ENCODE measurements around the gene SHISA6.
"Not testable (repeated sequence)": the region's sequence is repeated elsewhere in the genome, so short reads cannot be mapped to it uniquely, and the experiment has no call there.

SHISA6 gene

GRCh38 chr17:11303773-11304394 is 62.9 kb downstream of the SHISA6 start:
- no peak for DNase-seq (ENCODE audit: low read depth in 2 of 2)

- no peak for DNase-seq (ENCODE audit: low read depth in 2 of 2)
Measured at GRCh38 chr17:11304568-11304967, 63.6 kb downstream of the SHISA6 start.

- no peak for DNase-seq (ENCODE audit: low read depth in 2 of 2)
Measured at GRCh38 chr17:11305524-11305923, 64.5 kb downstream of the SHISA6 start.

- no peak for DNase-seq (ENCODE audit: low read depth in 2 of 2)
Measured at GRCh38 chr17:11308531-11308930, 67.5 kb downstream of the SHISA6 start.

- DNase-seq (ENCODE audit: low read depth in 2 of 2): no peak
Measured at GRCh38 chr17:11309033-11309432, 68.0 kb downstream of the SHISA6 start.

GRCh38 chr17:11309850-11310249 is 68.8 kb downstream of the SHISA6 start:
- DNase-seq (ENCODE audit: low read depth in 2 of 2): no peak

GRCh38 chr17:11316451-11316850 is 75.4 kb downstream of the SHISA6 start:
- not testable (repeated sequence) for DNase-seq (ENCODE audit: low read depth in 2 of 2)

- no peak for DNase-seq (ENCODE audit: low read depth in 2 of 2)
Measured at GRCh38 chr17:11318207-11318606, 77.2 kb downstream of the SHISA6 start.

GRCh38 chr17:11319894-11320293 is 78.9 kb downstream of the SHISA6 start:
- DNase-seq (ENCODE audit: low read depth in 2 of 2): no peak

- DNase-seq (ENCODE audit: low read depth in 2 of 2): no peak
Measured at GRCh38 chr17:11324021-11324420, 83.0 kb downstream of the SHISA6 start.

GRCh38 chr17:11324846-11325420 is 83.9 kb downstream of the SHISA6 start:
- no peak for DNase-seq (ENCODE audit: low read depth in 2 of 2)

- no peak for DNase-seq (ENCODE audit: low read depth in 2 of 2)
Measured at GRCh38 chr17:11326492-11326891, 85.5 kb downstream of the SHISA6 start.

GRCh38 chr17:11328770-11329169 is 87.8 kb downstream of the SHISA6 start:
- no peak for DNase-seq (ENCODE audit: low read depth in 2 of 2)

GRCh38 chr17:11330006-11330405 is 89.0 kb downstream of the SHISA6 start:
- no peak for DNase-seq (ENCODE audit: low read depth in 2 of 2)

- no peak for DNase-seq (ENCODE audit: low read depth in 2 of 2)
Measured at GRCh38 chr17:11330826-11331225, 89.8 kb downstream of the SHISA6 start.

GRCh38 chr17:11331547-11332513 is 90.8 kb downstream of the SHISA6 start:
- DNase-seq (ENCODE audit: low read depth in 2 of 2): no peak

- no peak for DNase-seq (ENCODE audit: low read depth in 2 of 2)
Measured at GRCh38 chr17:11332706-11333105, 91.7 kb downstream of the SHISA6 start.

GRCh38 chr17:11334493-11334892 is 93.5 kb downstream of the SHISA6 start:
- no peak for DNase-seq (ENCODE audit: low read depth in 2 of 2)

- no peak for DNase-seq (ENCODE audit: low read depth in 2 of 2)
Measured at GRCh38 chr17:11336290-11336689, 95.3 kb downstream of the SHISA6 start.

GRCh38 chr17:11340803-11341202 is 99.8 kb downstream of the SHISA6 start:
- no peak for DNase-seq (ENCODE audit: low read depth in 2 of 2)

GRCh38 chr17:11342138-11342537 is 101.1 kb downstream of the SHISA6 start:
- DNase-seq (ENCODE audit: low read depth in 2 of 2): no peak

GRCh38 chr17:11349106-11349505 is 108.1 kb downstream of the SHISA6 start:
- no peak for DNase-seq (ENCODE audit: low read depth in 2 of 2)

- DNase-seq (ENCODE audit: low read depth in 2 of 2): no peak
Measured at GRCh38 chr17:11351479-11351878, 110.5 kb downstream of the SHISA6 start.

Data from activated CD8-positive, alpha-beta memory T cell treated with anti-CD3 and anti-CD28 coated beads for 4 hours (primary cell).